Activated naive CD4-positive, alpha-beta T cell treated with anti-CD3 and anti-CD28 coated beads, Interleukin-2, amount 50 U/mL, for 24 hours (primary cell): ENCODE measurements around the gene TULP4.
"Not testable (repeated sequence)": the region's sequence is repeated elsewhere in the genome, so short reads cannot be mapped to it uniquely, and the experiment has no call there.

Experiments used
- H3K27ac Mint-ChIP-seq: one replicate; pipeline ENCODE4 v1.8.0; 2021; ENCODE audit warnings: mild to moderate bottlenecking, mixed read lengths
- H3K27me3 Mint-ChIP-seq: one replicate; pipeline ENCODE4 v1.8.0; 2021; ENCODE audit warnings: mixed read lengths
- H3K36me3 Mint-ChIP-seq: one replicate; pipeline ENCODE4 v1.8.0; 2021; ENCODE audit warnings: mixed read lengths
- H3K4me1 Mint-ChIP-seq: one replicate; pipeline ENCODE4 v1.8.0; 2021; ENCODE audit warnings: mixed read lengths
- H3K4me3 Mint-ChIP-seq: one replicate; pipeline ENCODE4 v1.8.0; 2021; ENCODE audit warnings: mild to moderate bottlenecking, mixed read lengths
- H3K9me3 Mint-ChIP-seq: one replicate; pipeline ENCODE4 v1.8.0; 2021; ENCODE audit warnings: mixed read lengths

The TULP4 gene

GRCh38 chr6:158402184-158402583, 89.9 kb downstream of the TULP4 start:
- Mint-ChIP-seq H3K9me3 (no peaks in the 10 kb centered on the region), H3K4me1 (peaks cover 15% of the 10 kb centered on the region), H3K36me3 (peaks cover 2% of the 10 kb centered on the region), H3K4me3 (no peak overlapping the region), H3K27ac (no peak overlapping the region), H3K27me3 (no peaks in the 10 kb centered on the region)

GRCh38 chr6:158405321-158405831, 93.1 kb downstream of the TULP4 start:
- not testable (repeated sequence) for H3K4me3 Mint-ChIP-seq, H3K36me3 Mint-ChIP-seq, H3K9me3 Mint-ChIP-seq, H3K27me3 Mint-ChIP-seq, H3K27ac Mint-ChIP-seq
- H3K4me1 Mint-ChIP-seq = peaks cover 26% of the 10 kb centered on the region

- Mint-ChIP-seq H3K4me1 (peaks cover 26% of the 10 kb centered on the region), H3K36me3 (no peaks in the 10 kb centered on the region), H3K27ac (no peak overlapping the region), H3K9me3 (no peaks in the 10 kb centered on the region), H3K27me3 (no peaks in the 10 kb centered on the region), H3K4me3 (no peak overlapping the region)
Measured at GRCh38 chr6:158405933-158406332, 93.7 kb downstream of the TULP4 start.

- no peaks in the 10 kb centered on the region for H3K9me3 Mint-ChIP-seq
- no peaks in the 10 kb centered on the region for H3K36me3 Mint-ChIP-seq
- no peak overlapping the region for H3K4me3 Mint-ChIP-seq
- H3K27ac Mint-ChIP-seq = no peak overlapping the region
- H3K27me3 Mint-ChIP-seq = no peaks in the 10 kb centered on the region
- peaks cover 26% of the 10 kb centered on the region for H3K4me1 Mint-ChIP-seq
Measured at GRCh38 chr6:158406736-158407135, 94.5 kb downstream of the TULP4 start.

GRCh38 chr6:158408013-158408412, 95.7 kb downstream of the TULP4 start:
- H3K27ac Mint-ChIP-seq = no peak overlapping the region
- H3K9me3 Mint-ChIP-seq = no peaks in the 10 kb centered on the region
- H3K36me3 Mint-ChIP-seq = no peaks in the 10 kb centered on the region
- no peak overlapping the region for H3K4me3 Mint-ChIP-seq
- peaks cover 26% of the 10 kb centered on the region for H3K4me1 Mint-ChIP-seq
- no peaks in the 10 kb centered on the region for H3K27me3 Mint-ChIP-seq

- Mint-ChIP-seq H3K9me3 (no peaks in the 10 kb centered on the region), H3K36me3 (peaks cover 4% of the 10 kb centered on the region), H3K27me3 (no peaks in the 10 kb centered on the region), H3K4me1 (peaks cover 26% of the 10 kb centered on the region), H3K4me3 (no peak overlapping the region), H3K27ac (no peak overlapping the region)
Measured at GRCh38 chr6:158408552-158409130, 96.4 kb downstream of the TULP4 start.

- Mint-ChIP-seq H3K27me3 (no peaks in the 10 kb centered on the region), H3K27ac (no peak overlapping the region), H3K4me3 (no peak overlapping the region)
Measured at GRCh38 chr6:158409451-158409850, 97.2 kb downstream of the TULP4 start.

GRCh38 chr6:158410784-158411183, 98.5 kb downstream of the TULP4 start:
- peaks cover 4% of the 10 kb centered on the region for H3K36me3 Mint-ChIP-seq
- H3K4me3 Mint-ChIP-seq = no peak overlapping the region
- no peaks in the 10 kb centered on the region for H3K9me3 Mint-ChIP-seq
- peaks cover 26% of the 10 kb centered on the region for H3K4me1 Mint-ChIP-seq
- no peaks in the 10 kb centered on the region for H3K27me3 Mint-ChIP-seq
- no peak overlapping the region for H3K27ac Mint-ChIP-seq

More at GRCh38 chr6:158409451-158409850, 97.2 kb downstream of the TULP4 start:
- peaks cover 26% of the 10 kb centered on the region for H3K4me1 Mint-ChIP-seq
- peaks cover 4% of the 10 kb centered on the region for H3K36me3 Mint-ChIP-seq
- no peaks in the 10 kb centered on the region for H3K9me3 Mint-ChIP-seq

GRCh38 chr6:158411998-158412397, 99.7 kb downstream of the TULP4 start:
- Mint-ChIP-seq H3K4me1 (peaks cover 18% of the 10 kb centered on the region), H3K9me3 (no peaks in the 10 kb centered on the region), H3K27me3 (no peaks in the 10 kb centered on the region), H3K36me3 (peaks cover 7% of the 10 kb centered on the region), H3K4me3 (no peak overlapping the region), H3K27ac (no peak overlapping the region)

- no peak overlapping the region for H3K4me3 Mint-ChIP-seq
- H3K4me1 Mint-ChIP-seq = peaks cover 11% of the 10 kb centered on the region
- no peaks in the 10 kb centered on the region for H3K27me3 Mint-ChIP-seq
- peaks cover 17% of the 10 kb centered on the region for H3K36me3 Mint-ChIP-seq
- H3K27ac Mint-ChIP-seq = no peak overlapping the region
- no peaks in the 10 kb centered on the region for H3K9me3 Mint-ChIP-seq
Measured at GRCh38 chr6:158413028-158413427, 100.8 kb downstream of the TULP4 start.

- H3K36me3 Mint-ChIP-seq = peaks cover 19% of the 10 kb centered on the region
- H3K27ac Mint-ChIP-seq = no peak overlapping the region
Measured at GRCh38 chr6:158413814-158414565, 101.7 kb downstream of the TULP4 start.

GRCh38 chr6:158414851-158415262, 102.6 kb downstream of the TULP4 start:
- H3K4me1 Mint-ChIP-seq = no peaks in the 10 kb centered on the region
- H3K36me3 Mint-ChIP-seq = peaks cover 22% of the 10 kb centered on the region
- no peaks in the 10 kb centered on the region for H3K9me3 Mint-ChIP-seq
- no peaks in the 10 kb centered on the region for H3K27me3 Mint-ChIP-seq
- H3K27ac Mint-ChIP-seq = no peak overlapping the region
- H3K4me3 Mint-ChIP-seq = no peak overlapping the region

More at GRCh38 chr6:158413814-158414565, 101.7 kb downstream of the TULP4 start:
- Mint-ChIP-seq H3K4me3 (no peak overlapping the region), H3K4me1 (peaks cover 6% of the 10 kb centered on the region), H3K9me3 (no peaks in the 10 kb centered on the region), H3K27me3 (no peaks in the 10 kb centered on the region)

- no peaks in the 10 kb centered on the region for H3K27me3 Mint-ChIP-seq
- H3K4me1 Mint-ChIP-seq = no peaks in the 10 kb centered on the region
Measured at GRCh38 chr6:158415666-158416065, 103.4 kb downstream of the TULP4 start.

GRCh38 chr6:158416883-158417759, 104.9 kb downstream of the TULP4 start:
- Mint-ChIP-seq H3K36me3 (peaks cover 25% of the 10 kb centered on the region), H3K27me3 (no peaks in the 10 kb centered on the region), H3K4me3 (no peak overlapping the region), H3K9me3 (no peaks in the 10 kb centered on the region), H3K27ac (no peak overlapping the region), H3K4me1 (no peaks in the 10 kb centered on the region)

More at GRCh38 chr6:158415666-158416065, 103.4 kb downstream of the TULP4 start:
- peaks cover 22% of the 10 kb centered on the region for H3K36me3 Mint-ChIP-seq
- H3K4me3 Mint-ChIP-seq = no peak overlapping the region
- no peak overlapping the region for H3K27ac Mint-ChIP-seq
- no peaks in the 10 kb centered on the region for H3K9me3 Mint-ChIP-seq

GRCh38 chr6:158417760-158418098, 105.5 kb downstream of the TULP4 start:
- H3K4me1 Mint-ChIP-seq = no peaks in the 10 kb centered on the region
- H3K4me3 Mint-ChIP-seq = no peak overlapping the region
- no peak overlapping the region for H3K27ac Mint-ChIP-seq
- no peaks in the 10 kb centered on the region for H3K9me3 Mint-ChIP-seq
- H3K27me3 Mint-ChIP-seq = no peaks in the 10 kb centered on the region
- peaks cover 28% of the 10 kb centered on the region for H3K36me3 Mint-ChIP-seq

- Mint-ChIP-seq H3K27ac (no peak overlapping the region), H3K9me3 (no peaks in the 10 kb centered on the region)
Measured at GRCh38 chr6:158418501-158418900, 106.2 kb downstream of the TULP4 start.

More at GRCh38 chr6:158418501-158418900, 106.2 kb downstream of the TULP4 start:
- H3K36me3 Mint-ChIP-seq = peaks cover 25% of the 10 kb centered on the region
- no peaks in the 10 kb centered on the region for H3K4me1 Mint-ChIP-seq
- no peak overlapping the region for H3K4me3 Mint-ChIP-seq
- no peaks in the 10 kb centered on the region for H3K27me3 Mint-ChIP-seq
